ENCODE data around the gene KDM1A.

GRCh38 chr1:23085696-23086095 lies 66.4 kb downstream of the KDM1A start:
- TF ChIP-seq, protein P1, sequence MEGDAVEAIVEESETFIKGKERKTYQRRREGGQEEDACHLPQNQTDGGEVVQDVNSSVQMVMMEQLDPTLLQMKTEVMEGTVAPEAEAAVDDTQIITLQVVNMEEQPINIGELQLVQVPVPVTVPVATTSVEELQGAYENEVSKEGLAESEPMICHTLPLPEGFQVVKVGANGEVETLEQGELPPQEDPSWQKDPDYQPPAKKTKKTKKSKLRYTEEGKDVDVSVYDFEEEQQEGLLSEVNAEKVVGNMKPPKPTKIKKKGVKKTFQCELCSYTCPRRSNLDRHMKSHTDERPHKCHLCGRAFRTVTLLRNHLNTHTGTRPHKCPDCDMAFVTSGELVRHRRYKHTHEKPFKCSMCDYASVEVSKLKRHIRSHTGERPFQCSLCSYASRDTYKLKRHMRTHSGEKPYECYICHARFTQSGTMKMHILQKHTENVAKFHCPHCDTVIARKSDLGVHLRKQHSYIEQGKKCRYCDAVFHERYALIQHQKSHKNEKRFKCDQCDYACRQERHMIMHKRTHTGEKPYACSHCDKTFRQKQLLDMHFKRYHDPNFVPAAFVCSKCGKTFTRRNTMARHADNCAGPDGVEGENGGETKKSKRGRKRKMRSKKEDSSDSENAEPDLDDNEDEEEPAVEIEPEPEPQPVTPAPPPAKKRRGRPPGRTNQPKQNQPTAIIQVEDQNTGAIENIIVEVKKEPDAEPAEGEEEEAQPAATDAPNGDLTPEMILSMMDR (IDR thresholded peaks at IDR 0.05 in 8 of 11, conservative IDR thresholded peaks at IDR 0.05 in 3 of 11) = no peak
- no peak for TF ChIP-seq POLR2A (IDR thresholded peaks at IDR 0.05)
